Cardiac muscle cell (in vitro differentiated cells and primary cell): ENCODE results near the gene SMIM26. TPM values are rescaled to one million over a fixed set of nuclear protein-coding genes. Genes with fewer than 3 reads are reported as not detected.

Experiments used
- DNase-seq, 2 donors: peaks; one replicate each; pipeline versions ENCODE4 v3.0.0 to v3.0.0-alpha.2; 2010 to 2017; ENCODE audit warnings: low read depth in 1 of 2, low spot score in 1 of 2
- H3K27ac ChIP-seq: fragments of 200-600 bp; sonication (generic); 2 replicates; pipeline ENCODE4 v1.5.1; 2016
- H3K27me3 ChIP-seq: fragments of 200-600 bp; sonication (generic); 2 replicates; pipeline ENCODE4 v1.6.0; 2016; ENCODE audit warnings: control low read depth
- H3K36me3 ChIP-seq: fragments of 200-600 bp; sonication (generic); 2 replicates; pipeline ENCODE4 v1.5.1; 2016; ENCODE audit warnings: control low read depth
- H3K4me1 ChIP-seq: fragments of 200-600 bp; sonication (generic); 2 replicates; pipeline ENCODE4 v1.8.1; 2017; ENCODE audit warnings: low read depth, mild to moderate bottlenecking, mixed run types
- H3K4me3 ChIP-seq: fragments of 200-600 bp; sonication (generic); 2 replicates; pipeline ENCODE4 v1.5.1; 2016; ENCODE audit warnings: mild to moderate bottlenecking
- H3K9me3 ChIP-seq: fragments of 200-600 bp; sonication (generic); 2 replicates; pipeline ENCODE4 v1.5.1; 2017; ENCODE audit warnings: low read depth, mild to moderate bottlenecking, control low read depth
- CTCF ChIP-seq: IDR thresholded peaks from 2 replicates; pipeline ENCODE4 v1.5.1; 2012; ENCODE audit warnings: low read depth, mild to moderate bottlenecking, low read length
- polyA plus RNA-seq: library from polyadenylated mRNA; unstranded; fragments of >200 nt; fragmentation: Nextera tagmentation; extraction: Ambion mirVana; gene quantifications from 2 replicates; pipeline ENCODE4 v1.2.1, GENCODE V29; 2016
- total RNA-seq: library from RNA; depleted of rRNA; stranded (reverse); fragments of >200 nt; gene quantifications from 2 replicates; pipeline ENCODE4 v1.2.3, GENCODE V29; 2016

SMIM26 gene
- total and polyA plus RNA-seq, 2 experiments from 2014 or later: 152 to 167 TPM

GRCh38 chr20:18537651-18538050, 29.6 kb upstream of the SMIM26 start:
- peak in 1 of 2 donors; percentile 6 for DNase-seq
- no peaks in the 10 kb centered on the region for H3K9me3 ChIP-seq
- H3K4me3 ChIP-seq: no peak overlapping the region
- peaks cover 47% of the 10 kb centered on the region for H3K36me3 ChIP-seq
- TF ChIP-seq CTCF: no peak
- H3K4me1 ChIP-seq: no peaks in the 10 kb centered on the region
- H3K27me3 ChIP-seq: no peaks in the 10 kb centered on the region
- H3K27ac ChIP-seq: no peak overlapping the region

- H3K36me3 ChIP-seq: peaks cover 28% of the 10 kb centered on the region
- no peak overlapping the region for H3K27ac ChIP-seq
Measured at GRCh38 chr20:18541741-18542140, 25.5 kb upstream of the SMIM26 start.

GRCh38 chr20:18543216-18543615, 24.0 kb upstream of the SMIM26 start:
- Histone ChIP-seq H3K4me3 (no peak overlapping the region), H3K36me3 (peaks cover 28% of the 10 kb centered on the region), H3K27me3 (no peaks in the 10 kb centered on the region), H3K9me3 (no peaks in the 10 kb centered on the region), H3K4me1 (no peaks in the 10 kb centered on the region), H3K27ac (no peak overlapping the region)
- no peak for TF ChIP-seq CTCF
- no peak for DNase-seq

More at GRCh38 chr20:18541741-18542140, 25.5 kb upstream of the SMIM26 start:
- Histone ChIP-seq H3K27me3 (no peaks in the 10 kb centered on the region), H3K9me3 (no peaks in the 10 kb centered on the region), H3K4me1 (no peaks in the 10 kb centered on the region), H3K4me3 (no peak overlapping the region)
- DNase-seq: no peak
- no peak for TF ChIP-seq CTCF

GRCh38 chr20:18543932-18544331, 23.3 kb upstream of the SMIM26 start:
- TF ChIP-seq CTCF: no peak
- Histone ChIP-seq H3K27ac (no peak overlapping the region), H3K36me3 (peaks cover 33% of the 10 kb centered on the region)

GRCh38 chr20:18545566-18545965, 21.7 kb upstream of the SMIM26 start:
- DNase-seq: no peak
- no peak for TF ChIP-seq CTCF
- Histone ChIP-seq H3K4me1 (no peaks in the 10 kb centered on the region), H3K27ac (no peak overlapping the region), H3K36me3 (peaks cover 39% of the 10 kb centered on the region), H3K4me3 (no peak overlapping the region), H3K27me3 (no peaks in the 10 kb centered on the region), H3K9me3 (no peaks in the 10 kb centered on the region)

More at GRCh38 chr20:18543932-18544331, 23.3 kb upstream of the SMIM26 start:
- H3K27me3 ChIP-seq: no peaks in the 10 kb centered on the region
- no peaks in the 10 kb centered on the region for H3K9me3 ChIP-seq
- H3K4me1 ChIP-seq: no peaks in the 10 kb centered on the region
- no peak for DNase-seq
- H3K4me3 ChIP-seq: no peak overlapping the region

GRCh38 chr20:18548465-18548864, 18.8 kb upstream of the SMIM26 start:
- no peaks in the 10 kb centered on the region for H3K27me3 ChIP-seq
- no peaks in the 10 kb centered on the region for H3K4me1 ChIP-seq
- H3K4me3 ChIP-seq: no peak overlapping the region
- H3K36me3 ChIP-seq: peaks cover 24% of the 10 kb centered on the region
- H3K9me3 ChIP-seq: no peaks in the 10 kb centered on the region
- DNase-seq: no peak
- H3K27ac ChIP-seq: no peak overlapping the region
- no peak for TF ChIP-seq CTCF
